ENCODE results near the gene BTRC.

GRCh38 chr10:101351017-101351416, 2.9 kb upstream of the BTRC start:
- no peak for TF ChIP-seq POLR2A (IDR thresholded peaks at IDR 0.05; ENCODE audit: low read length)
- TF ChIP-seq GATA1 (IDR thresholded peaks at IDR 0.05; ENCODE audit: low read depth, low read length): no peak
